ENCODE results near the gene NET1. TPM values are rescaled to one million over a fixed set of nuclear protein-coding genes. Genes with fewer than 3 reads are reported as not detected.

Gene NET1
- total and polyA plus RNA-seq, 9 donors, result 31.0 to 79.2 (median 51.0) TPM

DNA sequence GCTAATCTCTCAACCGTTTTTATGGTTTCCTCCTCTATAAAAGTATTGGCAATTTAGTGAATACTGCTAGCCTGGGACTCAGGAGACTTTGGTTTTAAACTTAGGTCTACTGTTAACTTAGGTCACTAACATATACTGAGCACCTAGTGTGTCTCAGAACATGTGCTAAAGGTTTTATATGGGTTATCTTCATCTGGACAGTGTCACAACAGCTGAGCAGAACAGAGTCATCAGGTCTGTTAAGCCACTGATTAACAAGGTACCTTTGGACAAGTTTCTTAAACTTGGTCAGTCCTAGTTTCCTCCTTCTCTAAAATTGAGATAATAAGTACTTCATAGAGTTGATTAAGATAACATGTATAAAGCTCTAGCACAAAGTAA is 30.6 kb downstream of the NET1 start:
- TF ChIP-seq EP300 (IDR thresholded peaks at IDR 0.05) (no peak), POLR2A (IDR thresholded peaks at IDR 0.05) (no peak), CTCF (IDR thresholded peaks at IDR 0.05) (no peak)
- Histone ChIP-seq H3K36me3 (no peaks in the 10 kb centered on the region), H3K4me3 (no peak overlapping the region), H3K27me3 (no peaks in the 10 kb centered on the region), H3K9me3 (no peaks in the 10 kb centered on the region), H3K27ac (no peak overlapping the region), H3K4me1 (ENCODE audit: insufficient read depth) (peaks cover 3% of the 10 kb centered on the region)
- no peak for DNase-seq
- 85 to 87% (median 85%) methylated on average over 1 of the region's 1 CpG for WGBS, 3 donors
- intact Hi-C loops (cut with DNase I), result loop anchor here in 3 of 4 donors (2.0 to 10.0 kb wide), 4 partner anchors 179 to 432 kb away; no protein-coding TSS in a partner anchor

DNA sequence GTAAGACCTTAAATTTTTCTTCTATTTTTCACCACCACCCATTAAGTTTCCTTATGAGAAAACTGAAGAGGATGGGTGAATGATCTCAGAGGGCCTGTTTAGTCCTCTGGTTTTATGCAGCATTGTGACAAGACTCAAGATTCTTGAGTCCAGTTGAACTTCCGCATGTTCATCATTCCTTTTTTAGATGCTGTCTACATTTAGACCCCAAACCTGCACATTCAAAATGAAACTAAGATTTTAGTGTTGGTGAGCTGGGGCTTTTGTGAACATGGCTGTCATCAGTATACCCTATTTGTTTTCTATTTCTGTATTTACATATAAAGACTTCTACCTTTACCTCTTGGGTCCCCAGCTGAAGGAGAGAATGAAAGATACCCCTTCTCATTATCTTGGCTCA is 31.1 kb downstream of the NET1 start:
- H3K4me1 ChIP-seq (ENCODE audit: insufficient read depth), result peaks cover 3% of the 10 kb centered on the region

DNA sequence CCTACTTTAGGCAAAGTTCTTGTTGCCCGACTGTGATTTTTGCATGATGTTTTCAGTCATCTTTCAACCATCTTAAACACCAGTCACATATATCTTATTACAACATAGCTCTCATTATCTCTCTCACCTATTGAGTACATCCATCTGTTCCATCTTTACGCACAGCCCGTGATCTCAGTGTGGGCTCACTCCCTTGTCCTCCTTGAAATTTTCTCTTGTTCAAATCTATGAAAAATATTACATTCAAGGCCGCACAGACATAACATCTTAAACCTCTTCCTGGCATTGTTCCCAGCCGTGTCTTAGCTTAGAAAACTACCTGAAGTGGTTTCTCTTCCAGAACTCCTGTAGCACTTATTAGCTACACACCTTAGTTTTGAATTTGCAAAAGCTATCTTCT is 32.6 kb downstream of the NET1 start:
- H3K27ac ChIP-seq, result no peak overlapping the region
- intact Hi-C loops (cut with DNase I), result loop anchor here in 3 of 4 donors (5.0 to 10.0 kb wide), 2 partner anchors 177 to 430 kb away; no protein-coding TSS in a partner anchor

More for the DNA sequence above, 31.1 kb downstream of the NET1 start:
- DNase-seq, result no peak
- TF ChIP-seq POLR2A (IDR thresholded peaks at IDR 0.05) (no peak), CTCF (IDR thresholded peaks at IDR 0.05) (no peak), EP300 (IDR thresholded peaks at IDR 0.05) (no peak)
- no peaks in the 10 kb centered on the region for H3K9me3 ChIP-seq
- H3K36me3 ChIP-seq, result no peaks in the 10 kb centered on the region
- intact Hi-C loops (cut with DNase I), result loop anchor here in 3 of 4 donors (2.0 to 10.0 kb wide), 4 partner anchors 179 to 431 kb away; no protein-coding TSS in a partner anchor
- no peak overlapping the region for H3K4me3 ChIP-seq
- no peaks in the 10 kb centered on the region for H3K27me3 ChIP-seq
- WGBS, 3 donors, result 82 to 94% (median 93%) methylated on average over 1 of the region's 1 CpG
- no peak overlapping the region for H3K27ac ChIP-seq

GRCh38 chr10:5446390-5446926 is 34.1 kb downstream of the NET1 start:
- Histone ChIP-seq H3K27ac (peak overlapping the region in 1 of 2 donors; percentile 51), H3K36me3 (no peaks in the 10 kb centered on the region), H3K4me3 (peak overlapping the region; percentile 49), H3K4me1 (ENCODE audit: insufficient read depth) (peaks cover 3% of the 10 kb centered on the region), H3K27me3 (no peaks in the 10 kb centered on the region), H3K9me3 (no peaks in the 10 kb centered on the region)
- intact Hi-C loops (cut with DNase I), result loop anchor here in 3 of 4 donors (5.0 to 10.0 kb wide), 2 partner anchors 176 to 428 kb away; no protein-coding TSS in a partner anchor
- TF ChIP-seq EP300 (IDR thresholded peaks at IDR 0.05) (no peak), CTCF (IDR thresholded peaks at IDR 0.05) (no peak), POLR2A (IDR thresholded peaks at IDR 0.05) (peak; percentile 86)
- WGBS, 3 donors, result 1 to 2% (median 2%) methylated on average over 23 of the region's 23 CpGs
- peak; percentile 95 to 98 (median 96) for DNase-seq

More for the DNA sequence above, 32.6 kb downstream of the NET1 start:
- WGBS, 3 donors, result 44 to 52% (median 52%) methylated on average over 5 of the region's 5 CpGs
- Histone ChIP-seq H3K36me3 (no peaks in the 10 kb centered on the region), H3K4me1 (ENCODE audit: insufficient read depth) (peaks cover 3% of the 10 kb centered on the region), H3K4me3 (no peak overlapping the region), H3K27me3 (no peaks in the 10 kb centered on the region), H3K9me3 (no peaks in the 10 kb centered on the region)
- no peak for DNase-seq
- TF ChIP-seq POLR2A (IDR thresholded peaks at IDR 0.05) (no peak), EP300 (IDR thresholded peaks at IDR 0.05) (no peak), CTCF (IDR thresholded peaks at IDR 0.05) (no peak)
